GM18520 (cell line): Measurements from ENCODE around the gene A4GALT.
A peak's percentile ranks its signal among the peaks of the same experiment; 100 is the strongest.
"Not testable (repeated sequence)": the region's sequence is repeated elsewhere in the genome, so short reads cannot be mapped to it uniquely, and the experiment has no call there.

Experiments used
- ATAC-seq: cut with Tn5 transposase; IDR thresholded peaks from one replicate; pipeline ENCODE4 v1.9.1; 2021; ENCODE audit not compliant: unreplicated experiment

The A4GALT gene

DNA sequence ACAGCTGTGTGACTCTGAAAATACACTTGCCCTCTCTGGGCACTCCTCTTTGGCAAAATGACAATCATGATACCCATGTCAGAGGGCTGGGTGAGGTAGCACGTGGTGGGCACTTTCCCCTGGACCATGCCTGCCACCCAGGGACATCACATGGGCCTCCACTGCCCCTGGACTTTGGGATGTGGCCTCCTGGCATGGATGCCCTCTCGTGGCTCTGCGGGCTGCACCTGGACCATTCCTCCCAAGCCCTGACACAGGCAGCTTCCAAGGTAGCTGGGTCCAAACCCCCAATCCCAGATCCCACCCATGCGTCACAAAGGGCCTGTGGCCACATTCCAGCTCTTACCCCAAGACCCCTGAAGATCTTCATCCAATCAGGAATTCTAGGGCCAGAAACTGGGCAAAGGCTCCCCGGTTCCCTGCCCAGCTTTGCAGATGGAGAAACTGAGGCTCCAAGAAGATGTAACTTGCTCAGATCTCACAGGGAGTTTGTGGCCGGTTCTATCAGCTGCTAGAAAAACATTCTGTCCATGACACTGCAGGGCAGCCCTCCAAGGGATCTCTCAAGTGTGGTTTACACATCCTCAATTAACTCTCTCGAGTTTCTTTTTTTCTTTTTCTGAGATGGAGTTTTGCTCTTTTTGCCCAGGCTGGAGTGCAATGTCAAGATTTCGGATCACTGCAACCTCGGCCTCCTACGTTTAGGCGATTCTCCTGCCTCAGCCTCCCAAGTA lies 36.0 kb downstream of the A4GALT start:
- no peak for ATAC-seq

DNA sequence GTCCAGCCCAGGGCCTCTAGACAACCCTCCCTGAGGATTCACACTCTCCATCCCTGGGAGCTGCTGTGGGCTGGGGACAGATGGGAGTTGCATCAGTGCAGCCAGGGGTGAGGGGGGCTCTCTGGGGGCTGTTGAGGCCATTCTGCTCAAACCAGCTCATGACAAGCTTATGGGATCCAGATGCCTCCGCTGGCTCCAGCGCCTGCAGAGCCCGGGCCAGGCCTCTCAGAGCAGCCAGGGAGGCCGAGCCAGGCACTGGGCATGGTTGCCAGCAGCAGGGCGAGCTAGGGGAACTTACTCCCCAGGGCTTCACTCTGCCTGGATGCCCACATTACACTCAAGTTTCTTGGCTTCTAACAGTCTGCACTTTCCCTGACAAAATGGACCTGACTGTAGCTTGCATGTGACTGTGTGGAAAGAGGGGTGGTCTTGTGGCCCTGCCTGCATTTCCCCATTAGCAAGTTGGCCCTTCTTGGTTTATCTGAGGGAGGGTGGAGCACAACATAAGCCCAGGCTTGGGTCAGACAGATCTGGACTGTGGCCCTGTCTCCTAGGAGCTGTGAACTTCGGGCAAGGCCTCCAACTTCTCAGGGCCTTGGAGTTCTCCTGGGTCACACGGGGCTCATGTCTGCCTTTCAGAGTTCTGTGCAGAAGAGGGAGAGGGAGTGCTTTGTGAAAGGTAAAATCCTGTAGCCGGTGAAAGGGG lies 36.9 kb downstream of the A4GALT start:
- no peak for ATAC-seq

DNA sequence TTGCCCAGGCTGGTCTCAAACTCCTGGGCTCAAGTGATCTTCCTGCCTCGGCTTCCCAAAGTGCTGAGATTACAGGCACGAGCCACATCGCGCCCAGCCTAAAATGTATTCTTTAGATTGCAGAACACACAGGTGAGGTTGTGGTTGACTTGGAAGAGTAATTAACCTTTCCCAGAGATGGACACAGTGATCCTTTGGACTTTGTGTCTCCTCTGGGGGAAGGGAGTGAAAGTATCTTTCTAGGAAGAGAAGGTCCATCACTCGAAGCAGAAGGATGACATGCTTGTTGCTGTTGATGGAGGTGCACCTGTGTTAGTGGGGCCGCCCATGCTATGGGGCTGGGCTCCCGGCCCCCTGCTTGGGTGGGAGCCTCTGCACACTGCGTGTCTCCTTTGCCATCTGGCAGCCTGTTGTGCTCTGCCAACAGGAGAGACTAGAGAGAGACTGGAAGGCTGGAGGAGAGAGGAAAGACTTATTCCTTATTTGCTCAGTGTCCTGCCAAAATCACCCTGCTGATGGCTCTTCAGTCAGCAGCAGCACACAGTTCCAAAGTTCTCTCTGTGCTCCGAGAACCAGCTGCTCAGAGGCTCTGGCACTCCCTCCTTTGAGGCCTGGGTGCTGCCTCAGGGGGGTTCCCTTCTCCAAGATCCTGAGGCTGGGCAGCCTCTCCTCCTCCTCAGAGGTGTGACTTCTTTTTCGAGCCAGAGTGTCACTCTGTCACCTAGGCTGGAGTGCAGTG lies 38.4 kb downstream of the A4GALT start:
- no peak for ATAC-seq

DNA sequence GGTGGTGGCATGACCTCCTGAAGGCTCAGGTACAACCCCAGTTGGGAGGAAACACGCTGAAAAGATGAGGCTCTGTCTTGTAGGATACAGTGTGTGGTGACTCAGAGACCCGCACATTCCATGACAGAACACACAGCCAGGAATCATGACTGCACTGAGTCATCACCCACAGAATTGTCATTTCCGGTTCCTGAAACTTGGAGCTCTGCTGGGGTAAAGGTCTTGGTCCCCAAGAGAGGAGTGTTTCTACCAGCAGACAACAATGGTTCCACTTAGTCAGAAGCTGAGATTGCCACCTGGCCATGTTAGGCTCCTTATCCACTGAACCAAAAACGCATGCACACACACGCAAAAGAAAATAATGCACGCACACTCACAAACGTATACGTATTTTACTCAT lies 40.0 kb downstream of the A4GALT start:
- ATAC-seq, result no peak

DNA sequence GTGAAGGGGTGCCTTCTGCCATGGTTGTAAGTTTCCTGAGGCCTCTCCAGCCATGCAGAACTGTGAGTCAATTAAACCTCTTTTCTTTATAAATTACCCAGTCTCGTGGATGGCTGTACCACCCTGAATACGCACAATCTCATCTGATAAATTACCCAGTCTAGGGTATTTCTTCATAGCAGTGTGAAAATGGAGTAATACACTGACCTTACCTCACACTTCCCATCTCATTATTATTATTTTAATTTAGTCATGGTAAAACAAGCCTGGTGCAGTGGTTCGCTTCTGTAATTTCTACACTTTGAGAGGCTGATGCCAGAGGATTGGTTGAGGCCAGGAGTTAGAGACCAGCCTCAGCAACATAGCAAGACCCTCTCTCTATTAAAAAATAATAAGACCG lies 41.0 kb downstream of the A4GALT start:
- ATAC-seq, result no peak

DNA sequence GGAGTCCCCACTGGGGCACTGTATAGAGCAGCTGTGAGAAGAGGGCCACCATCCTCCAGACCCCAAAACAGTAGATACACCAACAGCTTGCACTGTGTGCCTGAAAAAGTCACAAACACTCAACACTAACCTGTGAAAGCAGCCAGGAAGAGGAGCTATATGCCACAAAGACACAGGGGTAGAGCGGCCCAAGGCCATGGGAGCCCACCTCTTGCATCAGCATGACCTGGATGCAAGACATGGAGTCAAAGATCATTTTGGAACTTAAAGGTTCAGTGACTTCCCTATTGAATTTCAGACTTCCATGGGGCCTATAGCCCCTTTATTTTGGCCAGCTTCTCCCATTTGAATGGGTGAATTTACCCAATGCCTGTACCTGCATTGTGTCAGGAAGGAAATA lies 41.8 kb downstream of the A4GALT start:
- ATAC-seq, result no peak

DNA sequence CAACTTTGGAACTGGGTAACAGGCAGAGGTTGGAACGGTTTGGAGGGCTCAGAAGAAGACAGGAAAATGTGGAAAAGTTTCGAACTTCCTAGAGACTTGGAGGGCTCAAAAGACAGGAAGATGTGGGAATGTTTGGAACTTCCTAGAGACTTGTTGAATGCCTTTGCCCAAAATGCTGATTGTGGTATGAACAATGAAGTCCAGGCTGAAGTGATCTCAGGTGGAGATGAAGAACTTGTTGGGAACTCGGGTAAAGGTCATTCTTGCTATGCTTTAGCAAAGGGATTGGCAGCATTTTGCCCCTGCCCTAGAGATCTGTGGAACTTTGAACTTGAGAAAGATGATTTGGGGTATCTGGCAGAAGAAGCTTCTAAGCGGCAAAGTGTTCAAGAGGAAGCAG lies 42.7 kb downstream of the A4GALT start:
- not testable (repeated sequence) for ATAC-seq

DNA sequence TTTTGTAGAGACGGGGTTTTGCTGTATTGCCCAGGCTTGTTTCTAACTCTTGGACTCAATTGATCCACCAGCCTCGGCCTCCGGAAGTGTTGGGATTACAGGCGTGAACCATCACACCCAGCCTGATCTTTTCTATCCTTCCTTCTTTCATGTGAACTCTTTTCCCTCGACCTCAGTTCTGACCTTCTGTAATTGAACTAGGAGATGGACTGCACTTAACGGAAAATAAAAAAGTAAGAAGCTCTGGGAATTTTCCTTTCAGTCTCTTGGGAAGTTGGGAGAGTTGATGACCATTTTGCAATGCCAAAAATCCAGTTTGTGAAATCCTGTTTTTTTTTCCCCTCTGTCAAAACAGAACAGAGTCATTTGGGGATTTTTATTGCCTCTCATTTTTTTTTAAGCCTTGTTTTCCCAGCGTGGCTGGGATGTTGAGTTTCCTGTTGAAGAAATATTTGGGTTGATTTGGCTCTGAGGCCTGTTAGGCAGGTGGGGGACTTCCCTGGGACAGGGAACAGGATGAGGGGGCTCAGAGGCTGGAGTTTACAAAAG lies 44.5 kb downstream of the A4GALT start:
- ATAC-seq, result no peak

DNA sequence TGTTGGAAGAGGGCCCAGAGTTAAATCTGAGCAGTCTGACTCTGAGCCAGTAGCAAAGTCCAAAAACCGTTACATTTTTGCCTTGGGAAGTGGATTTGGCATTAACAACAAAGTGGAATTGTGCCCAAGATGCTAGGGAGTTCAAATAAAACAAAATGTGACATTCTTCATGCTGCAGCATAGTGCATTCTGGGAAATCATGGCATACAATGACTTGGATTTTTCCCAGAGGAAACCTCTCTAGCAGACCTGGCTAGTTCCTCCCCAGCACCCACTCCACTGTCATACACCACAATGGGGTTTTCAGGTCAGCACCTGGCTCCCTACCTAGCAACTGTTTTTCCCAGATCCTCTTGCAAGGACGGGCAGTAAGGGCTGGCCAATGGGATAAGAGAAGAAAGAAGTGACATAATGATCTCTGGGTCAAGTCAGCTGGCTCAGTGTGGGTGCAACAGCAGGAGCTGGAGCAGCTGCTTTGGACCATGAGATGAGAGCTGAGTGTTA lies 46.7 kb downstream of the A4GALT start:
- ATAC-seq, result no peak

DNA sequence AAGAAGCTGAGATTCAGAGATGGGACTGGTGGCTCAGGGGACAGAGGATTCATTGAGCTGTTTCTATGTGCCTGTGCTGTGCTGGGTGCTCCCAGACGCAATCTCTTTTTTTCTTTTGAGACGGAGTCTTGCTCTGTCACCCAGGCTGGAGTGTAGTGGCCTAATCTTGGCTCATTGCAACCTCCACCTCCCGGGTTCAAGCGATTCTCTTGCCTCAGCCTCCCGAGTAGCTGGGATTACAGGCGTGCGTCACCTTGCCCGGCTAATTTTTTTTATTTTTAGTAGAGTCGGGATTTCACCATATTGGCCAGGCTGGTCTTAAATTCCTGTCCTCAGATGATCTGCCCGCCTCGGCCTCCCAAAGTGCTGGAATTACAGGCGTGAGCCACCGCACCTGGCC lies 47.6 kb downstream of the A4GALT start:
- not testable (repeated sequence) for ATAC-seq

DNA sequence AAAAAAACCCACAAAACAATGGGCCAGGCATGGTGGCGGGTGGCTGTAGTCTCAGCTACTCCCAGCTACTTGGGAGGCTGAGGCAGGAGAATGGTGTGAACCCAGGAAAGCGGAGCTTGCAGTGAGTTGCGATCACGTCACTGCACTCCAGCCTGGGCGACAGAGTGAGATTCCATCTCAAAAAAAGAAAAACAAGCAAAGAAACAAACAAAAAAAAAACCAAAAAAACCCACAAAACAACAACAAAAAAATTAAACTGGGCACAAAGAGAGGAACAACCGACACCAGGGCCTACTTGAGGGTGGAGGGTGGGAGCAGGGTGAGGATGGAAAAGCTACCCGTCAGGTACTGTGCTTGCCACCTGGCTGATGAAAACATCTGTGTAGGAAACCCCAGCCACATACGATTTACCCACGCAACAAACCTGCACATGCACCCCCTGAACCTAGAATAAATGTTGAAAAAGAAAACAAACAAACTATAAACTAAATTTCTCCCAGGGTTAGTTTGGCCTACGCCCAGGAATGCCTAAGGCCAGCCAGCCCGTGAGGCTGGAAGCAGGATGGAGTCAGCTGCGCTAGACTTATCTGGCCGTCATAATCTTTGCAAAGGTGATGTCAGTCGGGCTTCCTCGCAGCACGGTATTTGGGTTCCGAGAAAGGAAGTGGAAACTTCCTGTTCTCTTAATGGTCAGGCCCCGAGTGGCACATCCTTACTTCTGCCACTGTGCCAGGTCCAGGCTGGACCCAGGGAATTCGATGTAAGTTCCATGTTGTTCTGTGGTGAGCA lies 49.6 kb downstream of the A4GALT start:
- no peak for ATAC-seq

DNA sequence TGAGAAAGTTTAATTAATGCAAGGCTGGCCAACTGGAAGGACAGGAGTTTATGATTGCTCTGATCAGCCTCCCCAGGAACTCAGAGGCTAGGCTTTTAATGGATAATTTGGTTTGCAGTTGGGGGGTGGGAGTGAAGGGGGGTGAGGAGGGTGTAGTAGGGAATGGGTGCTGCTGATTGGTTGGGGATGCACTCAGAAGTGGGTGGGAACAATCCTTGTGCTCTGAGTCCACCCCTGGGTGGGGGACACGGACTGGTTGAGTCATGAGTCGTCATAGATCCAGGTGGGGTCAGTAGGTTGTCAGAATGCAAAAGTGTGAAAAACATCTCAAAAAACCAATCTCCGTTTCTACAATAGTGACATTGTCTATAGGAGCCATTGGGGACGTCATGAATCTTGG lies 50.6 kb downstream of the A4GALT start:
- no peak for ATAC-seq

DNA sequence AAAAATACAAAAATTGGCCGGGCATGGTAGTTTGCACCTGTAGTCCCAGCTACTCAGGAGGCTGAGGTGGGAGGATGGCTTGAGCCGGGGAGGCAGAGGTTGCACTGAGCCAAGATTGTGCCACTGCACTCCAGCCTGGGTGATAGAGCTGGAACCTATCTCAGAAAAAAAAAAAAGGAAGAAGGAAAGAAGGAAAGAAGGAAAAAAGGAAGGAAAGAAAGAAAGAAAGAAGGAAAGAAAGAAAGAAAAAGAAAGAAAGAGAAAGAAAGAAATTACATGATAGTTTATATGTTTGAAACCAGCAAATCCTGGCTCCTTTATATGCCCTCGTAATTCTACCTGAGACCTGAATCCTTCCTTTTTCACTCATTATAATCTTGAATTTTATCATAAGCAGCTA lies 54.3 kb downstream of the A4GALT start:
- not testable (repeated sequence) for ATAC-seq

DNA sequence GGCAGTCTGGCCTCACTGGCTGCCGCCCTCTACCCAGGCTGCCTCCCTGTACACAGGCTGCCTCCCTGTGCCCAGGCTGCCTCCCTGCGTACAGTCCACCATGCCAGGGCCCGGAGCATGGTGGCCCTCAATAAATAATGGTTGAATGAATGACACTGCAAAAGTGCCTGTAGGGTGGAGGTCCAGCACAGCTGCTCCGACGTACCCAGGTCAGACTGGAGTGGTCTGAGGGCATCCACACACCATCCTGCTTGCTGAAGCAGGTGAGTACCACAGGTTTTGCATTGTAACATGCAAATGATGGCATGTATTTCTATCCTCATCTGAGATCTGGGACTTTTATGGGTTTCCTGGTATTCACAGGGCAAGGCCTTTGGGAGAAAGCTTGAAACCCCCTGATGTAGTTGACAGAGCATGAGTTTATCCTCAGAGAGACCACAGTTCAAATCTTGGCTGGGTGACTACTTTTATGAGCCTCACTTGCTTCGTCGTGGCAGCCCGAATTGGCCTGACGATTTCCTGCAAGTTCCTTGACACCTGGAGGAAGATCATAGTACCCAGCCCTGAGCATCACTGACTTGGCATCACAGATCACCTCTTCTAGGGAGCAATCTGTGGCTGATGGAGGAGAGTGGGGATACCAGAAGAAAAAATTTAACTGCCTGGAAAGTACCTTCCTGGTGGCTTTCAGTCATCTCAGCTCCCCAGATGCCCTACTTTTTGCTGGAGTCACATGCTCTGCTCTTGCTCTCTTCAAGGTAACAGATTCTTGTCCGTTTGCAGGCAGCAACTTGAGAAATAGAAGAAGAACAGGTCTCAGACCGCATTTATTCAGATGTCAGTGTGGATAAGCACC lies 55.5 kb downstream of the A4GALT start:
- ATAC-seq, result peak; percentile 47

DNA sequence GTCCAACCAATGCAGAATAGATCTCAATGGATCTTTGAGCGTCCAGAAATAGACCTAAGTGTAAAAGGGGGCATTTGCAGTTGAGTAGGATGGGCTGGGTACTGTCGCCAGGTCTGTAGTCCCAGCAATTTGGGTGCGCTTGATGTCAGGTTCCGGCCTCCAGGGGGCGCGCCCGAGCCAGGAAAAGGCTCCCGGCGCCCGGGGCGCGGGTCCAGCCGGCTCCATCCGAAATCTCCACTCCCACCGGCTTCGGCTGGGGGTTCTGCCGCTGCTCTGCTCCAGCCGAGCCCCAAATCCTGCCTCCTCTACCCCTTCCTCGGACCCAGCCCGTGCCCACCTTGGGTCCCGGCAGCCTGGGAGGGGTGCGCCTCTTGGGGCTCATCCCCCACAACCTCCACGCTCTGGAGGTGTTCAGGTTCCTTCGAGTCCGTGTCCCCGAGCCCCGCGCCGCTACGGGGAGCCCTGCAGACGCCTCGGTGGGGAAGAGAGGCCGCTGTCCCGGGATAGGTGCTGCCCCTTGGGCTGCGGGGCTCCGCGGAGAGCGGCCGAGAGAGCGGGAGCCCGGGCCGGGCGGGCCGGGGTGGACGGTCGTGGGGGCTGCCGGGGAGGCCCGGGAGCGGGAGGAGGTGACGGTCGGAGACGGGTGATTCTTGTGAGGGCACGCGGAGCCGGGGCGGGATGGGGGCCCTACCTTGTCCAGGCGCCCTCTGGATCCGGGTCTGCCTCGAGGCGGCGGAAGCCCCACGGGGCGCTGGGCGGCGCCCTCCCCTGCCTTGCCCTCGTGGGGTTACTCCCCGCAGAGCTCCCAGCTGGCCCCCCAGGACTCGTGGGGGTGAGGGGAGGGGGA lies 58.5 kb downstream of the A4GALT start:
- ATAC-seq, result no peak

DNA sequence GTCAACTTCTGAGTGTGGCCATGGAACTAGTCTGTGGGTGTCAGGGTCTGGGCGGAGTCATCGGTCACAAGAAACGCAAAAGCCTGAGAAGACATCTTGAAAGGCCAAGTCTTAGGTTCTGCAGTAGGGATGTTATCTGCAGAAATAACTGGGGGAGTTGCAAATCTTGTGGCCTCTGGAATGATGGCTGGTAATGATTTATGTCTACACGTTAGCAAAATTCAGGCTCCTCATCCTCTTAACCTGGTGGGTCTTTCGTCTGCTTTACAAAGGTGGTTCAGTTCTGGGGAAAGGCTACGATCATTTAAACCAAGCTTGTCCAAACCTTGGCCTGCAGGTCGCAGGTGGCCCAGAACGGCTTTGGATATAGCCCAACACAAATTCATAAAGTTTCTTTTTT lies 64.1 kb downstream of the A4GALT start:
- ATAC-seq, result no peak

DNA sequence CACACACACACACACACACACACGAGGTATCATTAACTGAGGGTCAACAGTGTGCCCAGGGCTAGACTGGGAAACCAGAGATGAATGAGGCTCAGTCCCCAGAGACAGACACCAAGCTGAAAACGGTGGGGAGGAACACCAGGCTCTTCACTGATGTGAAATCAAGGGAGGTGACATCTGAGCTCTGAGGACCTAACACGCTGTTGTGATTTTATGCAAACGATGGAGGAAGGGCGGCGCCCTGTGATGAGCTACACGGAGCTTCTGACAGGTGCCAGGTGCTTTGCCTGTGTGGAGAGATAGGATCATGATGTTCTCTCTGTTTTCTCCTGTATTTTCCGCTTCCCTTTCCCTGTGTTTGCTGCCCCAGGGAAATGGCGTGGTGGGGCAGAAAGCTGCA lies 65.0 kb downstream of the A4GALT start:
- ATAC-seq, result no peak

DNA sequence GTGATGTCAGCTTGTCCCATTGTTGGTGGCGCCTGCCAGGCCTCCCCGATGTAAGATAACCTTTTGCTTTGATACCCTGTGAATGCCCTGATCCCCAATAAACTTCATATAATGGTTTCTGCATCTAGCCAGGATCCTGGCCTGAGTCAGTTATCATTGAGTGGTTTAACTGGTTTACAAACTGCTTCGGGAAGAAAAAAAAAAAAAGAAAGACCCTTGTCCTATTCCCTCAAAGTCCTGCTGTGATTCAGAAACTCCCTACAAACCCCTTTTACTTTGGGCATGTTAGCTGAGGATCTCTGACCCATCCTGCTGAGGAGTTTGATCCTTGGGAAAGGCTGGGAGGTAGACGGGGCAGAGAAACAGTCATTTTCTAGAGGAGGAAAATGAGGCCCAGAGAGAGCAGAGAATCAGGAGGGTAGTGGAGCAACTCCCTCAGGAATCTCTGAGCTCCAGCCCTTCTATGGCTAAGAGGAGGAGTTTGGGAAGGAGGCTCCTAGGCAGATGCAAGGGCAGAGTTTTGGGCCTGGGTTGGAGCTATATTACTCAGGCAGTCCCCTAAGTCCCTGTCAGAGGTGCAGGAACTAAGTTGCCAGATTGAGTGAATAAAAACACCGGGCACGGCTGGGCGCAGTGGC lies 66.1 kb downstream of the A4GALT start:
- no peak for ATAC-seq
